ENCODE measurements around the gene RNH1. TPM values are rescaled to one million over a fixed set of nuclear protein-coding genes. Genes with fewer than 3 reads are reported as not detected.

RNH1 gene
- total RNA-seq, 1 donor from 2014 or later, result 257 TPM

DNA sequence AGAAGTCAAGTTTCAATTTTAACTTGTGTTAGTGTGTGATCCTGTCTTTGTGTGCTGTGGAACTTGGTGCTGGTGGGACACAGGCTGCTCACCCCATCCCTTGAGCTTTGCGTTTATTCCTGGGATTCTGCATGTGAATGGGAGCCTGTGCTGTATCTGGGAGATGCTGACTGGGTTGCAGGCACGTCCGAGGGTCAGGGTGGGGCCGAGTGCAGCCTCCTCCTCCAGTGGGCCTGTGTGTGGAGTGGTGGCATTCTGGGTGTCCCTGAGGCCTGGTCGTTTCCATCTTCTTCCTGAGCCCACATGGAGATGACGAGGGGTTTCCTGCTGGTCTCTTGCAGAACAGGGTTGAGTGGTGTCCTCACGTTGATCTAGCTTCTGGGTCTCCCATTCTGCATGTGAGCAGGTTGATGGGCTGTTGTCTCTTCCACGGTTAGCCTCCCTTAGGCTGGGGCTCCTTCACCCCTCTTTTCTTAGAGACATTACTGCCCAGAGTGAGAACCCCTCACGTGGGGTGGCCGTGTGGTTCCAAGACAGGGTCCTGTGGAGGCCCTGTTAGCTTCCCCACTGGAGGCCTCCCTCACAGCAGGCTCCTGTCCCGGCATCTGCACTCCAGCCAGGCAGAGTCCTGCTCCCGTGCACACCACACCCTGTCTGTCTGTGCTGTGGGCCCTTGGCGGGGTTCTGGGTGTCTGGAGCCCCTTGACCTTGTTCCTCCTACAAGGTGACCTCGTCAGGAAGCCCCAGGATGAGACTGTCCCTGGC is 52.1 kb downstream of the RNH1 start:
- no peak for DNase-seq

DNA sequence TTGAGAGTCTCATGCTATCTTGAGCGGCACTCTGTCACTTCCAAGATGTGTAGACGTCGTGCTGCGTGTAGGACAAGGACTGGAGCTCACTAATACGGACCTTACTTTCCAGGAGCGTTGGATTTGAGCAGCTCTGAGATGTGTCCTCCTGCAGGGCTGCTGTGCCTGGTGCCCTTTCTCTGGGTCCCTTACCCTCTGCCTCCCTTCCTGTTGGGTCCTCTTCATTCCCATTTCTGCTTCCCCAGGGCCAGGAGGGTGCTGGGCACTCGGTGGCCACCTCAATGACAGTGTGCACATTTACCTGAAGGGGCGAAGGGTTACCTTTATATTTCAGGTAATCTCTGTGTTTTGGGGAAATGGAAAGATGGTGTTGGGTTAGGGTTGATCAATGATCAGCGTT is 53.0 kb downstream of the RNH1 start:
- DNase-seq, result no peak

DNA sequence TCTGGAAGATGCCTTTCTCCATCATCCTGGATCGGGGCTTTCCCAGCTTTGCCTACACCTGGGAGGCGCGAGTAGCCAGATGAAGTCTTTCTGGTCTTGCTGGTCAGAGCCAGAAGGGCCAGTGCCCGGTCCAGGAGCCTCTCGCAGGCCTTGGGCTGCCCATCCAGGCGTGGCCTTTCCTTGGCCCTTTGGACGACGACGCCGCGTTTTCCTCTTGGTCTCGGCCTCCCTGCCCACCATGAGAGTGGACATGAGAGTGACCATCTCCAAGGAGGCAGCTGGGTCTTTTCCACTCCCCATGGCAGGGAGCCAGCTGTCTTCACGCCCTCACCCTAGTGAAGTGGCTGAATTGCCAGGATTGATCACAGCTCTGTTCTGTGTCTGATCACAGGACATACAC is 53.5 kb downstream of the RNH1 start:
- DNase-seq, result no peak

DNA sequence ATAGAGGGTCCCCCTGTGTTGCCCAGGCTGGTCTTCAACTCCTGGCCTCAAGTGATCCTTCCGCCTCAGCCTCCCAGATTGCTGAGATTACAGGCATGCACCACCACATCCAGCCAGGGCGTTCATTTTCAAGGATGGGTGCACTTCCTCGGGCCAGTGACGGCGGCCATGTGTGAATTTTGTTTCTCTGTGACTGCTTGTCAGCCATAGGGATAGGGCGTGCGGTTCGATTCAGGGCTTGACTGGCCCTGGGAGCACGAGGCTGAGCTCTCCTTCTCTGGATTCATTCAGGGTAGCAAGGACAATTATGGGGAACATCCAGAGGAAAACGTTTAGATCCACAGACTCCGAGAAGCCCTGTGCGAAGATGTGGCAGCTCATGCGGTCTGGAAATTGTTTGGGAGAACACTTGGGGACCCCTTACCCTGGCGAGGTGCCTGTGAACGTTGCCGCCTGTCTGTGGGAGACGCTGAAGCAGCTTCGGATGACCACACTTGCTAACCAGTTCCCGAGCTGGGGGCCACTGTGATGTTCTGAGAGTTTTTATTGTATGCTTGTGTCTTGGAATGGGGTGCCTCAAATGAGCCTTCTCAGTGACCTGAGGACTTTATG is 54.0 kb downstream of the RNH1 start:
- no peak for DNase-seq

DNA sequence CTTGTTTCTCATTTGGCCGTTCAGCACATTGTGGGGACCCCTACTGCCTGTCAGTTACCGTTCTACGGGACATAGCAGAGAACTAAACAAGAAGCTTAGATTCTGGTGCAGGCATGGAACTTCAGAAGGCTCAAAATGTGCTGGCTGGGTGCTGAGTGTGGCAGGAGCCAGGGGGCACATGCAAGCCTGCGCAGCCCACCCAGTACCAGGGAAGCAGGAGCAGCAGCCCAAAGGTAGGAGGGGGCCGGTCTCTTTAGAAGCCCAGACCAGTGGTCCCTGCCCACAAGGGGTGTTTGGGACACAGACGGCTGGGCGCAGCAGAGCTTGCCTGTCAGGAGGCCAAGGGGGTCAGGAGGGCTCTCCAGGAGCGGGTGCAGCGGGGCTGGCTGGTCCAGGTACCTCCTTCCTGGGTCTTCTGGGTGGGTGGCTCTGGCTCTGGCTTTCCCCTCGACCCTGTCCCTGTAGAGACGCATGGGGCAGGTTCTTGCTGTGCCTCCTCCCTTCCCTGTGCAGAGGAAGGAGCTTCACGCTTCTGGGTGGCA is 54.8 kb downstream of the RNH1 start:
- no peak for DNase-seq

DNA sequence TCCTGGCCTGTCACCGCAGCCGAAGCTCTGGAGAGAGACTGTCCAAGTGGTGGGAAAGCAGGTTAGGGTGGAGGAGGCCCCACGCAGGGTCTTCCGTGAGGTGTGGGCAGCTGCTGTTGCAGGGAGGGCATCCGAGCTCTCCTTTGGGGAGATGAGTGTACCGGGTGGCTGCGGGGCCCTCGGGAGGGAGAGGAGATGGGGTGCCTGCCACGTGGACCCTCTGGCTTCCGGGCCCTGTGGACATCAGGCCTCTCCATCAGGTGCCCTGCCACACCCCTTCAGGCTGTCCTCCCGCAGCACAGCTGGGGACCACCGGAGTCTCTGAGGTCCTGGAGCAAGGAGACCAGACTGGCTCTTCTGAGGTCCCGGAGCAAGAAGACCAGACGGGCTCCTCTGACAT is 55.3 kb downstream of the RNH1 start:
- DNase-seq, result no peak

DNA sequence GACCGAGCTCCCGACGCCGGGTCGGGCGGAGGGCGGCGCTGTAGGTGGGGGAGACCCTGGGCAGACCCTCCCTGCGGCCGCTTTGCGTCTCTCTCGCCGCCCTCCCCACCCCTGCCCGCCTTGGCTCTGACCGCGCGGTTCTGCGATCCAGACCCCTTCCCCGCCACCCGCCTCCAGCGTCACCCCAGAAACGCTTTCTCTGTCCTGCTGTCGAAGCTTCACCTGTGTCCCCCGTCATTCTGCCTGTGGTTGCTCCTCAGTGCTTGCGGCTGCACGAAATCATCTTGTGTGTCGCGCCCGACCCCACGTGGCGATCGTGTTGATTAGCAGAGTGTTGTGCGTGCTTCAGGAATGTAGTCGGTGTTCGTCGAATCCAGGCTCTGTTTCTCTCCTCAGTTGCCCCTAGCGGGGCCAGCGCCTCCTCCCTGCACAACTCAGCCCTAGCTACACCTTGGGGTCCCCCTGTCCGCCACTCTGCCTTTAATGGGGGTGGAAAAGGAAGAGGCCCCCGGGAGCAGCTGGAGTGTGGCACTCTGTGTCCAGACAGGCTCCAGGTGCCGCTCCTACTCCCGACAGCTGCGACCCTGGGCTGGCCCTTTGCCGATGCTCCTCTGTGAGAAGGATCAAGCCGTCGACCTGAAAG is 56.1 kb downstream of the RNH1 start:
- DNase-seq, result peak; percentile 88

DNA sequence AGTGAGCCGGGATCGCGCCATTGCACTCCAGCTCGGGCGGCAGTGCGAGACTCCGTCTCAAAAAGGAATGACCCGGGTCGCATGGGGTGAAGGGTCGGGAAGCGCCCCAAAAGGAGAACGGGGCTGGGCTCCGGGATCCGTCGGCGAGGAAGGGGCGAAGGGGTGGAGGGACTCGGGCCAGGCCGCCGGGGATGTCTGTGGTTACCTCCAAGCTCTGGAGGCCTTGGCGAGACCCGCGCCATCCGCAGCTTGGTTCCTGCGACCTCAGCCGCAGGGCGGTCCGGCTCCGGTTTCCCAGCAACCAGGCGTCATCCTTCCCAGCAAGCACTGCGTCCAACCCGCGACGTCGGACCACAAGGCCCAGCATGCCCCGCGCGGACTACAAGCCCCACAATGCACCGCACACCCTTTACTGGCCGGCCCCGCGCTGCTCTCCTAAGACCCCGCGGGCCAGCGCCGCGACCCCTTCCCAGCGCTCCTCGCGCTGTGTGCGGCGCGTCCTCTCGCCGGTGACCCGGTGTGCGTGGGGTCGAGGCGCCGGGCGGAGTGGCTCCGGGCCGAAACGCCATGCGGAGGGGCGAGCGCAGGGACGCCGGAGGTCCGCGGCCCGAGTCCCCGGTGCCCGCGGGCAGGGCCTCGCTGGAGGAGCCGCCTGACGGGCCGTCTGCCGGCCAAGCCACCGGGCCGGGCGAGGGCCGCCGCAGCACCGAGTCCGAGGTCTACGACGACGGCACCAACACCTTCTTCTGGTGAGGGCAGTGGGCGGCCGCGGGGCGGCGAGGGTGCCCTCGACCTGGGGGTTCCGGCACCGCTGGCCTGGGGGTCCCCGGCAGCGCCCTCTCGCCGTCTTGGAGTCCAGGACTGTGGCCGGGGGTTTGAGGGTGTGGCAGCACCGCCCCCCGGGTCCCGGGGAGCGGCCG is 56.9 kb downstream of the RNH1 start, which contains the start of gene PTDSS2:
Gene PTDSS2, plus strand, starts transcription at position 391 of the 920 bp plus-strand sequence. Its CDS starts 177 bp downstream, at position 568.
- DNase-seq, result peak; percentile 98

DNA sequence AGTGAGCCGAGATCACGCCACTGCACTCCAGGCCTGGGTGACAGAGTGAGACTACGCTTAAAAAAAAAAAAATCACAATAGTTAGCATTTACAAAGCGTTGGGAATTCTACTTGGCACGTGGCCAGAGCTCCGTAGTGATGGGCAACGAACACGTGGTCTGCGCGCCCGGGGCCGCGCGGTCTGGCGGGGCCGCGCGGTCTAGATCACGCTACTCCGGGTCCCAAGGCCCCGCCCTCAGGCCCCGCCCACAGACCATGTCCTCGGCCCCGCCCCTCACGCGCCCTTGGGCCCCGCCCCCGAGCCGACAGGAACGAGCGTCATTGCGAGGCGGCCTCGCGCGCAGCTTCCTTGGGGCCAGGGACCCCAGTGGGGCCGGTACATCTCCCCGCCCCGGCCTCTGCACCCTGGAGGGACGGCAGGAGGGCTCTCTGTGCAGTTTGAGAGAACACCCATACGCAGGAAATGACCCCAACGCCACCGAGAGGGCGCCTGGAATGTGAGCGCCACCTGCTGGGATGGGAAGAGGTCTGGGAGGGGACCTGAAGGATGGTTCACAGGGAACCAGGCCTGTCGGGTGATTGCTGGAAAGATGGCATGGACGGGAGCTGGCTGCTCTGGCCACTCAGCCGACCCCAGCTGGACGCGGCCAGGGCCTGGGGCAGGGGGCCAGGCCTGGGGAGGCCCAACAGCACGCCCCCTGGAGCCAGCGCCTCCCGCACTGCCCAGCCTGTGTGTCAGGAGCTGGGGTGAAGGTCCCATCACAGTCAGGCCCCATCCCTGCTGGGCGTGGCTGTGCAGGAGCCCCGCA is 58.9 kb downstream of the RNH1 start:
- DNase-seq, result peak; percentile 95

DNA sequence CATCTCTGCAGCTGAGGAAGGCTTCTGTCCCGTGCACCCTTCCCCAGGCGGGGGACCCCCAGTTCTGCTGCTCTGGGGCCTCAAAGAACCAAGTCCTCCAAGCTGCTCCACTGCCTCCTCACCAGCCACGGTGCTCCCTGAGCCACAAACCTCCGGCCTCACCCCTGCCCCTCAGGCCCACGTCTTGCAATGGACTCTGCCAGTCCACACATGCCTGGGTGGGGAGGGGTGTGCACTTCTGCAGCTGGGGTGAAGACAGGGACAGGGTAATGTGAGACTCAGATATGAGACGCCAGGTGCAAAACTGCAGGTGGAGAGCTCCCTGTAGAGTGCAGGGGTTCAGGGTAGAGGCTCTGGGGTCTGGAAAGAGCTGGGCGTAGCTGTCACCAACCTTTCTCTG is 60.2 kb downstream of the RNH1 start:
- no peak for DNase-seq

DNA sequence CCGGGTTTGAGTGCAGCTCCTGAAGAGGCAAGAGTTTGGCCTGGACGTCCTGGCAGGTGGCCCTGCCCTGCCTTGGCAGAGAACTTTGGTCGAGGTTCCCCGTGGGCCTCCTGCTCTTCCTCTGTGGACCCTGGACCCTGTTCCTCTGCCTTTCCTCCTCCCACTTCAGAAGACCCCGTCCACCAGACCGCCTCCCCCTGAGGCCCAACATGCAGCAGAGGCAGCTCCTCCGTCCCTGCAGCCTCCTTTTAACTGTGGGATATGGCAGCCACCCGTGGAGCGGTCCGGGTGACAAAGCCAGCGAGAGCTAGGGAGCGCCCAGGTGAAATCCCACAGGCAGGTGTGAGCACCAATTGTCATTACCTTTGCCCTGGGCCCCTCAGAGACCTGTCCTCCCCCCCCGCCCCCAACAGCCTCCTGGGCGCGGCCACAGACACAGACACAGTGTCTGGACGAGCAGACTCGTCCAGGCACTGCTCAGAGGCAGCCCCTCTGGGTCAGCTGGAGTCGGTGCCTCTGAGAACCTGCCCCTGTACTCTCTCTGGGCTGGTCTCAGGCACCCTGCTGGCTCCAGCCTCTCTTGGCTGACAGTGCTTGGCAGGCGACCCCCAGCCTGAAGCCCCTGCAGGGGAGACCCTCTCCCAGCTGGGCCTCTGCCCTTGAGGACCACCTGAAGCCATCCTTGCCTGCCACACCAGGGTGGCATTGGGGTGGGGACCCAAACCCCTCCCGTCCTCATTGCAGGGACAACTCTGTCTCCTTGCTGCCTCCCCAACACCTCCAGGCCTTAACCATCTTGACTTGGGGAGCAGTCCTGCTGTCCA is 61.1 kb downstream of the RNH1 start:
- no peak for DNase-seq

Other genes starting within 250 kb of the RNH1 start
- gene NLRP6, start 228.8 kb downstream of the RNH1 start, total RNA-seq, result not detected in 2 replicates
- 15.1 and 28.4 TPM in 2 replicates for gene PGGHG, start 218.1 kb downstream of the RNH1 start, total RNA-seq
- not detected in 2 replicates for gene IFITM5, start 207.7 kb downstream of the RNH1 start, total RNA-seq
- 69.8 and 135 TPM in 2 replicates for gene IFITM2, start 199.4 kb downstream of the RNH1 start, total RNA-seq
- 0.37 and 3.4 TPM in 2 replicates for gene IFITM1, start 193.2 kb downstream of the RNH1 start, total RNA-seq
- 41.4 and 80.2 TPM in 2 replicates for gene IFITM3, start 186.4 kb downstream of the RNH1 start, total RNA-seq
- gene B4GALNT4, start 137.7 kb downstream of the RNH1 start, total RNA-seq, result 0.42 and 5.6 TPM in 2 replicates
- gene PKP3, start 113.0 kb downstream of the RNH1 start, total RNA-seq, result 0.09 and 0.68 TPM in 2 replicates
- gene SIGIRR, start 92.2 kb downstream of the RNH1 start, total RNA-seq, result 43.2 and 52.2 TPM in 2 replicates
- gene ANO9, start 65.2 kb downstream of the RNH1 start, total RNA-seq, result 0.42 and 10.7 TPM in 2 replicates
- 34.5 and 50.2 TPM in 2 replicates for gene PTDSS2, start 57.0 kb downstream of the RNH1 start, total RNA-seq
- 51.6 and 70.2 TPM in 2 replicates for gene HRAS, start 28.3 kb upstream of the RNH1 start, total RNA-seq
- 0.56 and 0.68 TPM in 2 replicates for gene LRRC56, start 30.3 kb upstream of the RNH1 start, total RNA-seq
- gene LMNTD2, start 53.5 kb upstream of the RNH1 start, total RNA-seq, result 1.3 and 2.6 TPM in 2 replicates
- 21.3 and 25.2 TPM in 2 replicates for gene RASSF7, start 53.7 kb upstream of the RNH1 start, total RNA-seq
- gene PHRF1, start 69.2 kb upstream of the RNH1 start, total RNA-seq, result 27.7 and 31.4 TPM in 2 replicates
- gene IRF7, start 108.7 kb upstream of the RNH1 start, total RNA-seq, result 16.8 and 24.2 TPM in 2 replicates
- gene CDHR5, start 117.7 kb upstream of the RNH1 start, total RNA-seq, result not detected in 2 replicates
- not detected in 2 replicates for gene SCT, start 119.9 kb upstream of the RNH1 start, total RNA-seq
- gene DRD4, start 130.0 kb upstream of the RNH1 start, total RNA-seq, result under 0.01 TPM in 1 of 2 replicates, not detected in the other
- gene DEAF1, start 188.0 kb upstream of the RNH1 start, total RNA-seq, result 36.8 and 40.8 TPM in 2 replicates
- gene TMEM80, start 188.6 kb upstream of the RNH1 start, total RNA-seq, result 10.7 and 12.4 TPM in 2 replicates
- 2.7 and 3.1 TPM in 2 replicates for gene EPS8L2, start 199.0 kb upstream of the RNH1 start, total RNA-seq
- gene TALDO1, start 240.2 kb upstream of the RNH1 start, total RNA-seq, result 115 and 149 TPM in 2 replicates

Measured in dermis blood vessel endothelial cell (primary cell).